K562 (cell line): Measurements from ENCODE around the gene TRIM47. TPM values are rescaled to one million over a fixed set of nuclear protein-coding genes. Genes with fewer than 3 reads are reported as not detected.

Experiments used
- ATAC-seq: fragments of 200-7000 bp; cut with Tn5 transposase; 3 replicates; pipeline ENCODE4 v1.9.1; 2020; ENCODE audit warnings: moderate library complexity
- BruUV-seq: library from RNA; stranded (reverse); fragments of 400-500 nt; replicated peaks from 2 replicates; lab custom pipeline; 2021; lab: Mats Ljungman, UMichigan
- CTCF ChIA-PET: fragments of 300-600 bp; formaldehyde crosslinking; extraction: SDS; loops from one replicate; lab custom pipeline; 2021; ENCODE audit warnings: low intra/inter-chr PET ratio; lab: Yijun Ruan, JAX
- POLR2A ChIA-PET: fragments of 300-600, 350-650 bp; sonication (Branson Sonifier 250); formaldehyde crosslinking; extraction: SDS; loops from one replicate; lab custom pipeline; 2021; ENCODE audit warnings: antibody characterized with exemption, inconsistent platforms; lab: Yijun Ruan, JAX
- DNase-seq, 4 experiments: peaks; one replicate each; pipeline versions ENCODE4 v3.0.0 to v3.0.0-alpha.2; 2011 to 2018; ENCODE audit warnings: low spot score in 3 of 4, mixed read lengths in 3 of 4; ENCODE audit errors: extremely low read depth in 1 of 4
- FAIRE-seq: peaks from 2 replicates; lab custom pipeline; 2011; peaks lifted over from hg19 to GRCh38; lab: Jason Lieb, UNC
- H2AFZ ChIP-seq: 2 replicates; pipeline ENCODE4 v1.6.0; 2011; ENCODE audit warnings: low read depth, low read length, control low read depth, inconsistent platforms
- H3K27ac ChIP-seq: fragments of 200-600 bp; 3 replicates; pipeline ENCODE4 v1.8.0; 2011; ENCODE audit warnings: low read depth, mild to moderate bottlenecking, control low read depth, inconsistent platforms, low read length, moderate library complexity, mixed read lengths; ENCODE audit errors: extremely low read depth
- H3K27me3 ChIP-seq, 2 experiments: fragments of 300-600 bp in 1 of 2; 2 replicates in 1 of 2; 3 replicates in 1 of 2; pipeline versions ENCODE4 v1.6.0 to v1.8.0; 2011; ENCODE audit warnings: inconsistent platforms in 2 of 2, low read length in 2 of 2, mild to moderate bottlenecking in 1 of 2, mixed read lengths in 1 of 2, moderate library complexity in 1 of 2; ENCODE audit not compliant: control insufficient read depth in 2 of 2, insufficient read depth in 2 of 2
- H3K36me3 ChIP-seq: fragments of 300-600 bp; 3 replicates; pipeline ENCODE4 v1.8.0; 2011; ENCODE audit warnings: mild to moderate bottlenecking, low read length, inconsistent platforms; ENCODE audit not compliant: control insufficient read depth, insufficient read depth
- H3K4me1 ChIP-seq, 2 experiments: fragments of 200-600 bp in 1 of 2; replicated peaks in 1 of 2; 2 replicates in 1 of 2; 3 replicates in 1 of 2; pipeline versions ENCODE4 v1.5.1 to v1.8.0; 2011; ENCODE audit warnings: inconsistent platforms in 2 of 2, low read length in 2 of 2, mild to moderate bottlenecking in 1 of 2, mixed read lengths in 1 of 2, moderate library complexity in 1 of 2; ENCODE audit not compliant: control insufficient read depth in 2 of 2, insufficient read depth in 2 of 2
- H3K4me2 ChIP-seq: 2 replicates; pipeline ENCODE4 v1.6.1; 2011; ENCODE audit warnings: low read length, control low read depth, inconsistent platforms, mixed read lengths; ENCODE audit not compliant: insufficient read depth
- H3K4me3 ChIP-seq: fragments of 200-600 bp; sonication (generic), shearing (Covaris generic); 2 replicates; pipeline ENCODE4 v1.5.1; 2016; ENCODE audit warnings: control low read depth, inconsistent platforms
- H3K79me2 ChIP-seq: fragments of 200-600 bp; 3 replicates; pipeline ENCODE4 v1.8.0; 2011; ENCODE audit warnings: low read length, inconsistent platforms; ENCODE audit not compliant: control insufficient read depth, insufficient read depth
- H3K9ac ChIP-seq, 2 experiments: 2 replicates each; pipeline versions ENCODE4 v1.6.0 to v1.6.1; 2011; ENCODE audit warnings: low read depth in 2 of 2, low read length in 2 of 2, control low read depth in 1 of 2, inconsistent platforms in 1 of 2, mild to moderate bottlenecking in 1 of 2, mixed read lengths in 1 of 2; ENCODE audit not compliant: insufficient read depth in 1 of 2
- H3K9me1 ChIP-seq: one replicate; pipeline ENCODE4 v1.6.0; 2011; ENCODE audit warnings: inconsistent platforms, mild to moderate bottlenecking, low read length, moderate library complexity; ENCODE audit not compliant: control insufficient read depth, insufficient read depth
- H3K9me3 ChIP-seq: replicated peaks from 2 replicates; pipeline ENCODE4 v1.5.1; 2011; ENCODE audit warnings: low read depth, low read length, inconsistent platforms; ENCODE audit not compliant: control insufficient read depth, insufficient read depth
- H4K20me1 ChIP-seq: replicated peaks from 2 replicates; pipeline ENCODE4 v1.6.1; 2011; ENCODE audit warnings: low read length, inconsistent platforms, mixed read lengths; ENCODE audit not compliant: control insufficient read depth, insufficient read depth
- CBX1 ChIP-seq: sonication (generic); IDR thresholded peaks from 2 replicates; pipeline ENCODE4 v1.6.1; 2016; ENCODE audit warnings: antibody characterized with exemption, low read depth, mild to moderate bottlenecking
- ETS2 ChIP-seq: IDR thresholded peaks from 2 replicates; pipeline ENCODE4 v1.6.1; 2016; ENCODE audit warnings: borderline replicate concordance, missing genetic modification characterization, mild to moderate bottlenecking, moderate library complexity, missing compliant biosample characterization; ENCODE audit not compliant: poor library complexity, severe bottlenecking
- FOXA3 ChIP-seq, 2 experiments: fragments of 450-650 bp in 1 of 2; sonication (generic) in 1 of 2; formaldehyde crosslinking; IDR thresholded peaks in 1 of 2; conservative IDR thresholded peaks in 1 of 2; 2 replicates each; pipeline versions ENCODE4 v1.4.0 to v1.8.0; 2020 to 2022; ENCODE audit warnings: mild to moderate bottlenecking in 2 of 2, missing genetic modification reagents in 1 of 2
- HNRNPH1 ChIP-seq: fragments of 200-400 bp; formaldehyde crosslinking; optimal IDR thresholded peaks from 2 replicates; pipeline ENCODE3; 2017; ENCODE audit warnings: low read depth, mild to moderate bottlenecking, low read length, moderate library complexity
- PHF20 ChIP-seq: fragments of 450-650 bp; IDR thresholded peaks from 2 replicates; pipeline ENCODE4 v1.6.1; 2018; ENCODE audit not compliant: partially characterized antibody
- PHF8 ChIP-seq: fragments of 200-600 bp; sonication (generic); IDR thresholded peaks from 2 replicates; pipeline ENCODE4 v1.6.1; 2012; ENCODE audit warnings: mixed run types, mild to moderate bottlenecking, inconsistent platforms, low read length, moderate library complexity, borderline replicate concordance
- RHOXF2B ChIP-seq: fragments of 250-450 bp; sonication (Bioruptor Pico); conservative IDR thresholded peaks from 2 replicates; pipeline ENCODE4 v1.5.1; 2021
- TCF3 ChIP-seq: sonication (generic); formaldehyde crosslinking; IDR thresholded peaks from 2 replicates; pipeline ENCODE4 v1.4.0; 2020; ENCODE audit warnings: mild to moderate bottlenecking, missing genetic modification reagents
- WGBS: fragments of 100-300 bp; shearing (Covaris generic); methylation state at CpG from one replicate; pipeline ENCODE4 v1.1.6; 2016; ENCODE audit warnings: low coverage, mixed read lengths; ENCODE audit not compliant: insufficient coverage; ENCODE audit errors: missing lambda C conversion rate; 5-methylcytosine and 5-hydroxymethylcytosine counted together
- in situ Hi-C: fragments of 300-500 bp; cut with MboI; formaldehyde crosslinking; loops from 4 replicates; pipeline ENCODE4 v1.15.0; 2018; ENCODE audit warnings: inconsistent platforms, mixed read lengths
- intact Hi-C: fragments of 100-400 bp; cut with micrococcal nuclease; formaldehyde crosslinking; loops from 2 replicates; pipeline ENCODE4 v1.14.2; 2022
- polyA plus RNA-seq, 8 experiments: library from polyadenylated mRNA; depleted of rRNA in 4 of 8; stranded (reverse) in 5 of 8; unstranded in 3 of 8; fragments of >200 nt; fragmentation: Nextera tagmentation in 2 of 8; fragmentation: Illumina TruSeq in 1 of 8; extraction: Ambion mirVana in 2 of 8; extraction: Trizol in 1 of 8; gene quantifications; 2 replicates each; pipeline versions ENCODE4 v1.2.1 to v1.2.3, GENCODE V29; 2011 to 2014; ENCODE audit warnings: inconsistent platforms in 1 of 8, missing spikeins in 1 of 8
- total RNA-seq, 7 experiments: library from RNA; depleted of rRNA in 6 of 7; stranded (reverse); fragments of >200 nt in 6 of 7; fragmentation: Illumina TruSeq in 2 of 7; extraction: Trizol in 2 of 7; gene quantifications; 2 replicates each; pipeline versions ENCODE4 v1.2.1 to v1.2.3, GENCODE V29; 2011 to 2021; ENCODE audit warnings: low replicate concordance in 1 of 7
- TF ChIP-seq, protein P1 (sequence below), 2 experiments: IDR thresholded peaks; 2 replicates each; pipeline ENCODE4 v1.6.1; 2011; ENCODE audit warnings: borderline replicate concordance in 1 of 2, control low read depth in 1 of 2, low read depth in 1 of 2, low read length in 1 of 2, mild to moderate bottlenecking in 1 of 2, mixed read lengths in 1 of 2, moderate library complexity in 1 of 2; ENCODE audit not compliant: insufficient read depth in 1 of 2, insufficient read length in 1 of 2, poor library complexity in 1 of 2, severe bottlenecking in 1 of 2; ENCODE audit errors: extremely low read depth in 1 of 2
- TF ChIP-seq, protein P2 (sequence below): sonication (generic); formaldehyde crosslinking; IDR thresholded peaks from 2 replicates; pipeline ENCODE4 v1.8.1; 2023; ENCODE audit warnings: mild to moderate bottlenecking, missing genetic modification reagents
- TF ChIP-seq, protein P3 (sequence below): sonication (generic); formaldehyde crosslinking; IDR thresholded peaks from 2 replicates; pipeline ENCODE4 v1.8.0; 2022; ENCODE audit warnings: mild to moderate bottlenecking, missing genetic modification reagents
- TF ChIP-seq, protein P4 (sequence below): sonication (generic); formaldehyde crosslinking; IDR thresholded peaks from 2 replicates; pipeline ENCODE4 v1.8.0; 2023; ENCODE audit warnings: mild to moderate bottlenecking, missing genetic modification reagents

TRIM47 gene
- total and polyA plus RNA-seq, 9 of the 15 experiments (the other 6 are each of a cell fraction or from before 2014, with no cell fraction given): 0.56 to 6.1 (median 3.2) TPM

DNA sequence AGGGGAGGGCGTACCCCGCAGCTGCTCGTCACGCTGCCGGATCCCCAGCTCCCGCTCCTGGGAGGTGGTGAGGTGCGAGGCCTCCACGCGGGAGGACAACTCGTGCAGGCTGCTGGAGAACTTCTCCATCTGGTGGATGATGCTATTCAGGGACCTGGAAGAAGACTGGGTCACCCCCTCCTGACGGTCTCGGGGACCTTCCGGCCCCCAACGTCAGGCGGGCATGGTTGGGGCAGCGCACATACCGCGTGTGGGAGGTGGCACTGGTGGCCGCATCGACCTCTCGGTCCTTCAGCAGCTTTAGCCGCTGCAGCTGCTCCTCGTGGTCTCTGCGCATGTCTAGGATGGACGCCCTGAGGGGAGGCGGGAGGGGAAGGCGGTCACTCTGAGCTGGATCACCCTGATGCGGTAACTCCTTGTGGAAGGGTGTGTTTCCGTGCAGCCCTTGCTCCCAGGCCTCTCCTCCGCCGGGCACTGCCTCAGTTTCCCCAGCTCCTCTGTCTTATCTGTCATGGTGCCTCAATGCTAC is 39.6 kb upstream of the TRIM47 start:
- H3K36me3 ChIP-seq: 0 out of 3 replicates have a peak, but pooled peaks cover 3% of the 10 kb centered on the region
- H3K27ac ChIP-seq: no peak overlapping the region
- TF ChIP-seq PHF8 (no peak), PHF20 (no peak), HNRNPH1 (no peak), RHOXF2B (CRISPR knock-in tag) (no peak), FOXA3 (CRISPR knock-in tag; conservative IDR thresholded peaks at IDR 0.05 in 1 of 2, IDR thresholded peaks at IDR 0.05 in 1 of 2) (no peak), ETS2 (no peak), TCF3 (CRISPR knock-in tag) (no peak), CBX1 (no peak)
- TF ChIP-seq, protein P1, sequence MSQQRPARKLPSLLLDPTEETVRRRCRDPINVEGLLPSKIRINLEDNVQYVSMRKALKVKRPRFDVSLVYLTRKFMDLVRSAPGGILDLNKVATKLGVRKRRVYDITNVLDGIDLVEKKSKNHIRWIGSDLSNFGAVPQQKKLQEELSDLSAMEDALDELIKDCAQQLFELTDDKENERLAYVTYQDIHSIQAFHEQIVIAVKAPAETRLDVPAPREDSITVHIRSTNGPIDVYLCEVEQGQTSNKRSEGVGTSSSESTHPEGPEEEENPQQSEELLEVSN (IDR thresholded peaks at IDR 0.05; ENCODE audit: borderline replicate concordance in 1 of 2, extremely low read depth in 1 of 2, insufficient read depth in 1 of 2, insufficient read length in 1 of 2, low read depth in 1 of 2, low read length in 1 of 2, poor library complexity in 1 of 2, severe bottlenecking in 1 of 2): peak in 1 of 2 experiments; percentile 45
- TF ChIP-seq, protein P2, sequence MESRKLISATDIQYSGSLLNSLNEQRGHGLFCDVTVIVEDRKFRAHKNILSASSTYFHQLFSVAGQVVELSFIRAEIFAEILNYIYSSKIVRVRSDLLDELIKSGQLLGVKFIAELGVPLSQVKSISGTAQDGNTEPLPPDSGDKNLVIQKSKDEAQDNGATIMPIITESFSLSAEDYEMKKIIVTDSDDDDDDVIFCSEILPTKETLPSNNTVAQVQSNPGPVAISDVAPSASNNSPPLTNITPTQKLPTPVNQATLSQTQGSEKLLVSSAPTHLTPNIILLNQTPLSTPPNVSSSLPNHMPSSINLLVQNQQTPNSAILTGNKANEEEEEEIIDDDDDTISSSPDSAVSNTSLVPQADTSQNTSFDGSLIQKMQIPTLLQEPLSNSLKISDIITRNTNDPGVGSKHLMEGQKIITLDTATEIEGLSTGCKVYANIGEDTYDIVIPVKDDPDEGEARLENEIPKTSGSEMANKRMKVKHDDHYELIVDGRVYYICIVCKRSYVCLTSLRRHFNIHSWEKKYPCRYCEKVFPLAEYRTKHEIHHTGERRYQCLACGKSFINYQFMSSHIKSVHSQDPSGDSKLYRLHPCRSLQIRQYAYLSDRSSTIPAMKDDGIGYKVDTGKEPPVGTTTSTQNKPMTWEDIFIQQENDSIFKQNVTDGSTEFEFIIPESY: peak; percentile 62; the same call in 1 of the 2 replicates
- TF ChIP-seq, protein P3, sequence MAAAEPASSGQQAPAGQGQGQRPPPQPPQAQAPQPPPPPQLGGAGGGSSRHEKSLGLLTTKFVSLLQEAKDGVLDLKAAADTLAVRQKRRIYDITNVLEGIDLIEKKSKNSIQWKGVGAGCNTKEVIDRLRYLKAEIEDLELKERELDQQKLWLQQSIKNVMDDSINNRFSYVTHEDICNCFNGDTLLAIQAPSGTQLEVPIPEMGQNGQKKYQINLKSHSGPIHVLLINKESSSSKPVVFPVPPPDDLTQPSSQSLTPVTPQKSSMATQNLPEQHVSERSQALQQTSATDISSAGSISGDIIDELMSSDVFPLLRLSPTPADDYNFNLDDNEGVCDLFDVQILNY: no peak
- TF ChIP-seq, protein P4, sequence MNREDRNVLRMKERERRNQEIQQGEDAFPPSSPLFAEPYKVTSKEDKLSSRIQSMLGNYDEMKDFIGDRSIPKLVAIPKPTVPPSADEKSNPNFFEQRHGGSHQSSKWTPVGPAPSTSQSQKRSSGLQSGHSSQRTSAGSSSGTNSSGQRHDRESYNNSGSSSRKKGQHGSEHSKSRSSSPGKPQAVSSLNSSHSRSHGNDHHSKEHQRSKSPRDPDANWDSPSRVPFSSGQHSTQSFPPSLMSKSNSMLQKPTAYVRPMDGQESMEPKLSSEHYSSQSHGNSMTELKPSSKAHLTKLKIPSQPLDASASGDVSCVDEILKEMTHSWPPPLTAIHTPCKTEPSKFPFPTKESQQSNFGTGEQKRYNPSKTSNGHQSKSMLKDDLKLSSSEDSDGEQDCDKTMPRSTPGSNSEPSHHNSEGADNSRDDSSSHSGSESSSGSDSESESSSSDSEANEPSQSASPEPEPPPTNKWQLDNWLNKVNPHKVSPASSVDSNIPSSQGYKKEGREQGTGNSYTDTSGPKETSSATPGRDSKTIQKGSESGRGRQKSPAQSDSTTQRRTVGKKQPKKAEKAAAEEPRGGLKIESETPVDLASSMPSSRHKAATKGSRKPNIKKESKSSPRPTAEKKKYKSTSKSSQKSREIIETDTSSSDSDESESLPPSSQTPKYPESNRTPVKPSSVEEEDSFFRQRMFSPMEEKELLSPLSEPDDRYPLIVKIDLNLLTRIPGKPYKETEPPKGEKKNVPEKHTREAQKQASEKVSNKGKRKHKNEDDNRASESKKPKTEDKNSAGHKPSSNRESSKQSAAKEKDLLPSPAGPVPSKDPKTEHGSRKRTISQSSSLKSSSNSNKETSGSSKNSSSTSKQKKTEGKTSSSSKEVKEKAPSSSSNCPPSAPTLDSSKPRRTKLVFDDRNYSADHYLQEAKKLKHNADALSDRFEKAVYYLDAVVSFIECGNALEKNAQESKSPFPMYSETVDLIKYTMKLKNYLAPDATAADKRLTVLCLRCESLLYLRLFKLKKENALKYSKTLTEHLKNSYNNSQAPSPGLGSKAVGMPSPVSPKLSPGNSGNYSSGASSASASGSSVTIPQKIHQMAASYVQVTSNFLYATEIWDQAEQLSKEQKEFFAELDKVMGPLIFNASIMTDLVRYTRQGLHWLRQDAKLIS (CRISPR knock-in tag): no peak
- H2AFZ ChIP-seq: no peak overlapping the region
- no TSS peak for BruUV-seq
- no peaks in the 10 kb centered on the region for H3K79me2 ChIP-seq
- DNase-seq (no peak), FAIRE-seq (no peak), ATAC-seq (no peak)
- intact Hi-C loops (no loop called here), in situ Hi-C loops (no loop called here)
- no peak overlapping the region for H3K9ac ChIP-seq
- H4K20me1 ChIP-seq: no peaks in the 10 kb centered on the region
- no peaks in the 10 kb centered on the region for H3K9me1 ChIP-seq
- 82% methylated on average over 21 of the region's 31 CpGs for WGBS
- no peaks in the 10 kb centered on the region for H3K27me3 ChIP-seq
- H3K4me1 ChIP-seq: peaks cover 0 to 48% of the 10 kb centered on the region in 2 experiments; a peak in 2 of 5 replicates
- CTCF ChIA-PET: no interaction called here
- no peak overlapping the region for H3K4me2 ChIP-seq
- H3K4me3 ChIP-seq: no peak overlapping the region
- no peaks in the 10 kb centered on the region for H3K9me3 ChIP-seq
- POLR2A ChIA-PET: interaction anchor here (0.7 to 1.1 kb wide), 4 partner anchors 9 to 262 kb away, joined by 3 to 5 read pairs (median 4); no protein-coding TSS in a partner anchor
